Breast epithelium (tissue), 4 donors: ENCODE measurements around the gene CADPS. TPM values are rescaled to one million over a fixed set of nuclear protein-coding genes. Genes with fewer than 3 reads are reported as not detected.

Experiments used
- DNase-seq, 2 donors: peaks; one replicate each; pipeline ENCODE4 v3.0.0-alpha.2; 2019; ENCODE audit warnings: low spot score in 2 of 2
- H3K27ac ChIP-seq, 2 donors: fragments of 200-600 bp; sonication (generic) in 1 of 2; one replicate each; pipeline ENCODE4 v1.5.1; 2016 to 2019; ENCODE audit warnings: mild to moderate bottlenecking in 1 of 2
- H3K27me3 ChIP-seq, 2 donors: fragments of 200-600 bp; sonication (generic) in 1 of 2; one replicate each; pipeline versions ENCODE4 v1.5.1 to v1.6.0; 2017 to 2019; ENCODE audit warnings: control low read depth in 1 of 2, mild to moderate bottlenecking in 1 of 2
- H3K36me3 ChIP-seq: fragments of 200-600 bp; one replicate; pipeline ENCODE4 v1.5.1; 2019
- H3K4me1 ChIP-seq, 2 donors: fragments of 200-600 bp; sonication (generic); one replicate each; pipeline ENCODE4 v1.5.1; 2016 to 2019; ENCODE audit warnings: control low read depth in 1 of 2
- H3K4me3 ChIP-seq, 3 donors: fragments of 200-600 bp; sonication (generic); 1 replicate in 2 of 3; 2 replicates in 1 of 3; pipeline ENCODE4 v1.5.1; 2016 to 2019; ENCODE audit warnings: mild to moderate bottlenecking in 3 of 3, moderate library complexity in 2 of 3
- H3K9me3 ChIP-seq, 2 donors: fragments of 200-600 bp; sonication (generic) in 1 of 2; one replicate each; pipeline ENCODE4 v1.5.1; 2016 to 2019; ENCODE audit warnings: control low read depth in 1 of 2
- CTCF ChIP-seq, 3 donors: fragments of 450-650 bp; IDR thresholded peaks; one replicate each; pipeline ENCODE4 v1.5.1; 2016 to 2017; ENCODE audit warnings: antibody characterized with exemption in 3 of 3, mild to moderate bottlenecking in 3 of 3, moderate library complexity in 3 of 3
- POLR2A ChIP-seq: fragments of 450-650 bp; IDR thresholded peaks from one replicate; pipeline ENCODE4 v1.6.1; 2016; ENCODE audit warnings: antibody characterized with exemption, mild to moderate bottlenecking, moderate library complexity
- POLR2AphosphoS5 ChIP-seq, 3 donors: sonication (generic); formaldehyde crosslinking; IDR thresholded peaks; one replicate each; pipeline ENCODE4 v1.6.1; 2017; ENCODE audit warnings: antibody characterized with exemption in 3 of 3
- intact Hi-C: fragments of 100-400 bp; cut with DNase I; formaldehyde crosslinking; loops from one replicate; pipeline ENCODE4 v1.15.1; 2023; ENCODE audit warnings: low total_unique reads
- total RNA-seq, 3 donors: library from RNA; depleted of rRNA; stranded (reverse); fragments of >200 nt; gene quantifications; one replicate each; pipeline ENCODE4 v1.1.0, GENCODE V29; 2016

The CADPS gene
- total RNA-seq, 3 donors from 2014 or later, result under 0.01 to 45.8 (median 0.15) TPM

GRCh38 chr3:62815981-62816380 lies 59.2 kb downstream of the CADPS start:
- no peaks in the 10 kb centered on the region for H3K9me3 ChIP-seq
- no peak for DNase-seq
- TF ChIP-seq CTCF (IDR thresholded peaks at IDR 0.05) (no peak), POLR2AphosphoS5 (IDR thresholded peaks at IDR 0.05) (no peak)
- no peaks in the 10 kb centered on the region for H3K36me3 ChIP-seq
- H3K4me3 ChIP-seq, result no peak overlapping the region
- intact Hi-C loops, result no loop called here
- H3K4me1 ChIP-seq, result no peaks in the 10 kb centered on the region
- H3K27me3 ChIP-seq, result no peaks in the 10 kb centered on the region
- H3K27ac ChIP-seq, result no peak overlapping the region

- no peak for TF ChIP-seq POLR2AphosphoS5 (IDR thresholded peaks at IDR 0.05)
- TF ChIP-seq CTCF (IDR thresholded peaks at IDR 0.05), result no peak
- no peak for TF ChIP-seq POLR2A
- Histone ChIP-seq H3K27ac (no peak overlapping the region), H3K36me3 (no peaks in the 10 kb centered on the region), H3K4me3 (no peak overlapping the region), H3K4me1 (no peaks in the 10 kb centered on the region), H3K27me3 (no peaks in the 10 kb centered on the region), H3K9me3 (no peaks in the 10 kb centered on the region)
- intact Hi-C loops, result no loop called here
- no peak for DNase-seq
Observed at GRCh38 chr3:62812631-62813030, 62.6 kb downstream of the CADPS start.

- Histone ChIP-seq H3K4me1 (no peaks in the 10 kb centered on the region), H3K4me3 (no peak overlapping the region), H3K27me3 (no peaks in the 10 kb centered on the region), H3K36me3 (no peaks in the 10 kb centered on the region), H3K9me3 (no peaks in the 10 kb centered on the region), H3K27ac (no peak overlapping the region)
- DNase-seq, result no peak
- intact Hi-C loops, result no loop called here
- no peak for TF ChIP-seq CTCF (IDR thresholded peaks at IDR 0.05)
- no peak for TF ChIP-seq POLR2AphosphoS5 (IDR thresholded peaks at IDR 0.05)
- TF ChIP-seq POLR2A, result no peak
Observed at GRCh38 chr3:62811119-62811518, 64.1 kb downstream of the CADPS start.

GRCh38 chr3:62809369-62809768 lies 65.8 kb downstream of the CADPS start:
- no peak overlapping the region for H3K27ac ChIP-seq
- H3K36me3 ChIP-seq, result no peaks in the 10 kb centered on the region
- H3K27me3 ChIP-seq, result no peaks in the 10 kb centered on the region
- H3K4me3 ChIP-seq, result no peak overlapping the region
- DNase-seq, result no peak
- TF ChIP-seq POLR2A, result no peak
- no peak for TF ChIP-seq CTCF (IDR thresholded peaks at IDR 0.05)
- no peak for TF ChIP-seq POLR2AphosphoS5 (IDR thresholded peaks at IDR 0.05)
- intact Hi-C loops, result no loop called here
- H3K4me1 ChIP-seq, result no peaks in the 10 kb centered on the region
- H3K9me3 ChIP-seq, result no peaks in the 10 kb centered on the region

GRCh38 chr3:62805580-62806277 lies 69.5 kb downstream of the CADPS start:
- Histone ChIP-seq H3K36me3 (no peaks in the 10 kb centered on the region), H3K27ac (no peak overlapping the region), H3K4me1 (no peaks in the 10 kb centered on the region), H3K27me3 (no peaks in the 10 kb centered on the region), H3K9me3 (no peaks in the 10 kb centered on the region), H3K4me3 (no peak overlapping the region)
- no peak for TF ChIP-seq CTCF (IDR thresholded peaks at IDR 0.05)
- no peak for TF ChIP-seq POLR2A
- TF ChIP-seq POLR2AphosphoS5 (IDR thresholded peaks at IDR 0.05), result no peak
- no peak for DNase-seq
- intact Hi-C loops, result no loop called here
